Ishikawa (cell line): ENCODE measurements around the gene LILRA2.

Experiments used
- EP300 ChIP-seq: IDR thresholded peaks from 2 replicates; pipeline ENCODE4 v1.6.1; 2012; ENCODE audit warnings: borderline replicate concordance
- YY1 ChIP-seq: IDR thresholded peaks from 2 replicates; pipeline ENCODE4 v1.6.1; 2012; ENCODE audit warnings: low read depth

- no peak for TF ChIP-seq YY1
- TF ChIP-seq EP300: no peak
Observed at GRCh38 chr19:54577334-54577733, 3.7 kb downstream of the LILRA2 start.
